Left hindlimb (tissue), 1 donor: ENCODE results near the gene CTDSP2.
"Not testable (repeated sequence)": the region's sequence is repeated elsewhere in the genome, so short reads cannot be mapped to it uniquely, and the experiment has no call there.

Source experiments
- DNase-seq: peaks from one replicate; pipeline ENCODE4 v3.0.0-alpha.2; 2018

Gene CTDSP2

GRCh38 chr12:57777911-57778310, 68.6 kb downstream of the CTDSP2 start:
- no peak for DNase-seq

DNA sequence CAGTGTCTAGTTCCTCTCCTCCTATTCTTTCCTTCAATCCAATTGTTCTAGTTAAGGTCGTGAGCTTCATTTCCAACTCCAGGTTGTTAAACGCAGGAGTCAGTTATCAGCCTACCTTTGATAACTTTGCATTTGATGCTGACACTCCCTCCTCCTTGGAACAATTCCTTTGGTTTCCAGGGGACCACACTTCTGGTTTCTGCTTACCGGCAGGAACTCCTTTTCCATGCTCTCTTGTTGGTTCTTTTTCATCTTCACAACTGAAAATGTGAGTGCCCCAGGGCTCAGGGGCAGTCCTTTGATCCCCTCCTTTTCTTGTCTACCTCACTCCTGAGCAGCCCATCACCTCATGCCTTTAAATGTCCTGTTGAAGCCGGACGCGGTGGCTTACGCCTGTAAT, 69.2 kb downstream of the CTDSP2 start:
- no peak for DNase-seq

GRCh38 chr12:57776247-57776587, 70.3 kb downstream of the CTDSP2 start:
- DNase-seq = no peak

- DNase-seq = no peak
These were observed 70.8 kb downstream of the CTDSP2 start for GRCh38 chr12:57775563-57776246.

DNA sequence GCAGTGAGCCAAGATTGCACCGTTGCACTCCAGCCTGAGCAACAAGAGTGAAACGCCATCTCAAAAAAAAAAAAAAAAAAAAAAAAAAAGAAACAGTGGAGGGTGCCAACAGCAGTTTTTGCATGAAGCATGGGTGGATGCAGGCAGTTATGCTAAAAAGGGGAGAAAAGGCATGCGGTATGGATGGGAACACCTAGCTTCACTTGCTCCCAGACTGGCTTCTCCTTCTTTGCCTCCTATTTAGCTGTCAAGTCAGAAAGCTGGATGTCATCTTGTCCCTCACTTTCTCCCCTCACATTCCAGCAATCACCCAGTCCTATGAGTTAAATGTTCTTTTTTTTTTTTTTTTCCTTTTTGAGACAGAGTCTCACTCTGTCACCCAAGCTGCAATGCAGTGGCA, 71.5 kb downstream of the CTDSP2 start:
- no peak for DNase-seq

DNA sequence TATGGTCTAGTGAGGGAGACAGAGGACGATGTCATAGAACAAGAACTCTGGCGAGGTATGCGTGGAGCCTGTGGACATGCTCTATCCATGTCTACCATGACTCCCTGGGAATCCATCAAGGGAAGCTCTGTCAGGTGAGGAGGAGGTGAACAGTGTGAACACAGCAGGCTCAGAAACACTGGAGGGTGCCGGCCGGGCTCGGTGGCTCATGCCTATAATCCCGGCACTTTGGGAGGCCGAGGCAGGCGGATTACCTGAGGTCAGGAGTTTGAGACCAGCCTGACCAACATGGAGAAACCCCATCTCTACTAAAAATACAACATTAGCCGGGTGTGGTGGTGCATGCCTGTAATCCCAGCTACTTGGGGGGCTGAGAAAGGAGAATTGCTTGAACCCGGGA, 71.9 kb downstream of the CTDSP2 start:
- not testable (repeated sequence) for DNase-seq

DNA sequence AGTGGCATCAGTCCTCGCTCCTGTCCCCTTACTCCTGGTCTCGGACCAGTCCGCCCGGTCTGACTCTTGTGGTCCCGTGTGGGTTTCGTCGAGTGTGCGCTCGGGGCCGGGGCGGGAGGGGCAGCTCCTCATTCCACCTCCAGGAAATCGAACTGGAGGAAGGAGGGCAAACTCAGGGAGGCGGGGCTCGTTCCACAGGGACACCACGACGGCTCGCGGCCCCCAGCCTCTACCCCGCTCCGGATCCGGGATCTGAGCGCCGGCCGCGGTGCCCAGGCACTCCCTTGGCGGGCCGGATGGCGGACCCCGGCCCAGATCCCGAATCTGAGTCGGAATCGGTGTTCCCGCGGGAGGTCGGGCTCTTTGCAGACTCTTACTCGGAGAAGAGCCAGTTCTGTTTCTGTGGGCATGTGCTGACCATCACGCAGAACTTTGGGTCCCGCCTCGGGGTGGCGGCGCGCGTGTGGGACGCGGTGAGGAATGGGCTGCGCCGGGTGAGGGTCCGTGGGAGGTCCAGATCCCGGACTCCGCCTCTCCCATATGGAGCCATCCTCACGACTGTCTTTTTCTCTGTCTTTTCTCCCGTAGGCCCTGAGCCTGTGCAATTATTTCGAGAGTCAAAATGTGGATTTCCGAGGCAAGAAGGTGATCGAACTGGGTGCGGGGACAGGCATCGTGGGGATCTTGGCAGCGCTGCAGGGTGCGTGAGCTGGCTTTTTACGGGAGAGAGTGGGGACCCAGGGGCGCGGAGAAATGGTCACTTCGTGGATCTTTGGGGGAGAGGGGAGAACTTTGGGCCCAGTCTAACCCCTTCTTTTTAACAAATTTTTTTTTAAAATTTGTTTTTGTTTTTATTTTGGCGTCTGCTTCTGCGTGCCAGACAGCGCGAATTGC, 73.9 kb downstream of the CTDSP2 start, which contains the start of gene EEF1AKMT3:
Gene EEF1AKMT3, plus strand, starts transcription at position 186 of the 894 bp plus-strand sequence. Its CDS starts 111 bp downstream, at position 297.
- peak; percentile 80 for DNase-seq

DNA sequence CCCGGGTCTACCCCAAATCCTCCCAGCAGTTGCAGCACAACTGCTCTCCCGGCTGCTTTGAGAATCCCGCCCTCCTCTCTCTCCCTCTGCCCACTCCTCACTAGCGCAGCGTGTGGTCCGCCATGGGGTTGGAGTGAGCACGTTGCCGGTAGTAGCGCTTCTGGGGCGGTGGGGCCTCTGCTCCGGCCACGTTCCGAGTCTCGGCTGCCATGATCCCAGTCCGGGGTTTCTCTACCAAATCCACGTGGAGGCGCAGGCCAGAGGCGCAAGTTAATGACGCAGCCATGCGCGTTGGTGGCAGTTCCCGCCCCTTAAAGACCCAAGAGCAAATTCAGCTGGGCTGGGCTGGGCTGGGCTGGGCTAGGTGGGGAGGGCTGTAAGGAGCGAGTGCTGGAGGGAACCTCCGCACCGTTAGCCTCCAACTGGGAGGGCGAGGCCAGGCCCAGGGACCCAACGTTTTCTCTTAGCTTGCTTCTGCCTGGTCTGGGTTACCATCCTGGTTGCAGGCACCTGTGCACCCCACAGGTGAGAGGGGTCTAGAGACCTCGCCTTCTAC, 74.6 kb downstream of the CTDSP2 start, which contains the start of gene METTL1:
Gene METTL1, minus strand, starts transcription at position 233 of the 556 bp plus-strand sequence. Its CDS starts 22 bp downstream, at position 211.
- DNase-seq = peak; percentile 98

GRCh38 chr12:57771236-57771872, 75.2 kb downstream of the CTDSP2 start:
- peak; percentile 95 for DNase-seq

GRCh38 chr12:57770734-57771133, 75.8 kb downstream of the CTDSP2 start:
- no peak for DNase-seq
